ENCODE results near the gene KLF12.

KLF12 gene

GRCh38 chr13:74132152-74132775 is 1.9 kb downstream of the KLF12 start:
- no peak for TF ChIP-seq TAF1 (IDR thresholded peaks at IDR 0.05; ENCODE audit: low read depth)
- no peak for TF ChIP-seq MAX (IDR thresholded peaks at IDR 0.05)
- TF ChIP-seq TCF12 (IDR thresholded peaks at IDR 0.05; ENCODE audit: low read depth) = no peak
- no peak for TF ChIP-seq EP300 (IDR thresholded peaks at IDR 0.05; ENCODE audit: borderline replicate concordance)
- no peak for TF ChIP-seq RAD21 (IDR thresholded peaks at IDR 0.05; ENCODE audit: low read depth)
- TF ChIP-seq CREB1 (IDR thresholded peaks at IDR 0.05; ENCODE audit: low read depth) = no peak
- TF ChIP-seq EGR1 (IDR thresholded peaks at IDR 0.05) = no peak
- no peak for TF ChIP-seq ZBTB7A (IDR thresholded peaks at IDR 0.05; ENCODE audit: low read depth)
- no peak for TF ChIP-seq NFIC (IDR thresholded peaks at IDR 0.05)
- TF ChIP-seq TEAD4 (IDR thresholded peaks at IDR 0.05) = no peak
- no peak for TF ChIP-seq REST (IDR thresholded peaks at IDR 0.05; ENCODE audit: low read depth)
- TF ChIP-seq FOXM1 (IDR thresholded peaks at IDR 0.05; ENCODE audit: borderline replicate concordance, low read depth) = no peak
- TF ChIP-seq CEBPB (IDR thresholded peaks at IDR 0.05) = no peak
- no peak for TF ChIP-seq YY1 (IDR thresholded peaks at IDR 0.05; ENCODE audit: low read depth)
- no peak for TF ChIP-seq USF1 (IDR thresholded peaks at IDR 0.05)

- TF ChIP-seq TAF1 (IDR thresholded peaks at IDR 0.05; ENCODE audit: low read depth) (no peak), EP300 (IDR thresholded peaks at IDR 0.05; ENCODE audit: borderline replicate concordance) (no peak), CEBPB (IDR thresholded peaks at IDR 0.05) (no peak), USF1 (IDR thresholded peaks at IDR 0.05) (no peak), CREB1 (IDR thresholded peaks at IDR 0.05; ENCODE audit: low read depth) (no peak), RAD21 (IDR thresholded peaks at IDR 0.05; ENCODE audit: low read depth) (no peak), ZBTB7A (IDR thresholded peaks at IDR 0.05; ENCODE audit: low read depth) (no peak), EGR1 (IDR thresholded peaks at IDR 0.05) (no peak), REST (IDR thresholded peaks at IDR 0.05; ENCODE audit: low read depth) (no peak), FOXM1 (IDR thresholded peaks at IDR 0.05; ENCODE audit: borderline replicate concordance, low read depth) (no peak), TEAD4 (IDR thresholded peaks at IDR 0.05) (no peak), YY1 (IDR thresholded peaks at IDR 0.05; ENCODE audit: low read depth) (no peak), MAX (IDR thresholded peaks at IDR 0.05) (no peak)
Observed at GRCh38 chr13:74131227-74131626, 3.0 kb downstream of the KLF12 start.

- TF ChIP-seq MAX (IDR thresholded peaks at IDR 0.05) (no peak), REST (IDR thresholded peaks at IDR 0.05; ENCODE audit: low read depth) (no peak), CEBPB (IDR thresholded peaks at IDR 0.05) (no peak), NFIC (IDR thresholded peaks at IDR 0.05) (no peak), FOXM1 (IDR thresholded peaks at IDR 0.05; ENCODE audit: borderline replicate concordance, low read depth) (no peak), EGR1 (IDR thresholded peaks at IDR 0.05) (no peak), CREB1 (IDR thresholded peaks at IDR 0.05; ENCODE audit: low read depth) (no peak), TAF1 (IDR thresholded peaks at IDR 0.05; ENCODE audit: low read depth) (no peak), TCF12 (IDR thresholded peaks at IDR 0.05; ENCODE audit: low read depth) (no peak), USF1 (IDR thresholded peaks at IDR 0.05) (no peak), ZBTB7A (IDR thresholded peaks at IDR 0.05; ENCODE audit: low read depth) (no peak)
Observed at GRCh38 chr13:74129500-74130191, 4.6 kb downstream of the KLF12 start.
